GM12874 (cell line): ENCODE results near the gene CDKN2B-AS1.

Experiments used
- TF ChIP-seq, protein P1 (sequence below): IDR thresholded peaks from 2 replicates; pipeline ENCODE4 v1.5.1; 2011; ENCODE audit warnings: low read depth, mild to moderate bottlenecking, control low read depth, low read length, moderate library complexity; ENCODE audit not compliant: insufficient read depth

The CDKN2B-AS1 gene

GRCh38 chr9:22169727-22170503 is 175.3 kb downstream of the CDKN2B-AS1 start:
- TF ChIP-seq, protein P1, sequence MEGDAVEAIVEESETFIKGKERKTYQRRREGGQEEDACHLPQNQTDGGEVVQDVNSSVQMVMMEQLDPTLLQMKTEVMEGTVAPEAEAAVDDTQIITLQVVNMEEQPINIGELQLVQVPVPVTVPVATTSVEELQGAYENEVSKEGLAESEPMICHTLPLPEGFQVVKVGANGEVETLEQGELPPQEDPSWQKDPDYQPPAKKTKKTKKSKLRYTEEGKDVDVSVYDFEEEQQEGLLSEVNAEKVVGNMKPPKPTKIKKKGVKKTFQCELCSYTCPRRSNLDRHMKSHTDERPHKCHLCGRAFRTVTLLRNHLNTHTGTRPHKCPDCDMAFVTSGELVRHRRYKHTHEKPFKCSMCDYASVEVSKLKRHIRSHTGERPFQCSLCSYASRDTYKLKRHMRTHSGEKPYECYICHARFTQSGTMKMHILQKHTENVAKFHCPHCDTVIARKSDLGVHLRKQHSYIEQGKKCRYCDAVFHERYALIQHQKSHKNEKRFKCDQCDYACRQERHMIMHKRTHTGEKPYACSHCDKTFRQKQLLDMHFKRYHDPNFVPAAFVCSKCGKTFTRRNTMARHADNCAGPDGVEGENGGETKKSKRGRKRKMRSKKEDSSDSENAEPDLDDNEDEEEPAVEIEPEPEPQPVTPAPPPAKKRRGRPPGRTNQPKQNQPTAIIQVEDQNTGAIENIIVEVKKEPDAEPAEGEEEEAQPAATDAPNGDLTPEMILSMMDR: no peak
